ENCODE data around the gene PLXNB2.

- TF ChIP-seq GATA2 (IDR thresholded peaks at IDR 0.05; ENCODE audit: low read depth, low read length) (no peak), GATA3 (IDR thresholded peaks at IDR 0.05; ENCODE audit: low read depth, low read length) (no peak)
These were observed 38.8 kb downstream of the PLXNB2 start for GRCh38 chr22:50268655-50269113.

Measured in SH-SY5Y (cell line).